Inferior parietal cortex (tissue), 1 donor: ENCODE data around the gene LIPT2.
A peak's percentile ranks its signal among the peaks of the same experiment; 100 is the strongest.

Experiments
- DNase-seq: peaks from one replicate; pipeline ENCODE4 v3.0.0-alpha.2; 2016; ENCODE audit errors: extremely low spot score

Gene LIPT2

GRCh38 chr11:74466916-74467885 lies 26.3 kb downstream of the LIPT2 start, which contains the start of gene KCNE3:
TSS of gene KCNE3 (minus strand) at chr11:74467549. CDS start at chr11:74457563, 9,986 bp downstream.
- DNase-seq: no peak

- no peak for DNase-seq
Observed at GRCh38 chr11:74465291-74465708, 28.2 kb downstream of the LIPT2 start.

GRCh38 chr11:74464746-74465145 lies 28.8 kb downstream of the LIPT2 start:
- DNase-seq: no peak

GRCh38 chr11:74463216-74463615 lies 30.3 kb downstream of the LIPT2 start:
- no peak for DNase-seq

- DNase-seq: no peak
Observed at GRCh38 chr11:74462631-74463030, 30.9 kb downstream of the LIPT2 start.

GRCh38 chr11:74462009-74462408 lies 31.5 kb downstream of the LIPT2 start:
- no peak for DNase-seq

GRCh38 chr11:74460481-74461154 lies 32.9 kb downstream of the LIPT2 start:
- no peak for DNase-seq

GRCh38 chr11:74460065-74460464 lies 33.5 kb downstream of the LIPT2 start:
- no peak for DNase-seq

GRCh38 chr11:74459584-74459983 lies 33.9 kb downstream of the LIPT2 start:
- no peak for DNase-seq

- no peak for DNase-seq
Observed at GRCh38 chr11:74457356-74457755, 36.2 kb downstream of the LIPT2 start.

GRCh38 chr11:74453373-74453975 lies 40.0 kb downstream of the LIPT2 start:
- peak; percentile 42 for DNase-seq

GRCh38 chr11:74452366-74452765 lies 41.2 kb downstream of the LIPT2 start:
- DNase-seq: no peak

- no peak for DNase-seq
Observed at GRCh38 chr11:74450318-74450717, 43.2 kb downstream of the LIPT2 start.

- peak; percentile 87 for DNase-seq
Observed at GRCh38 chr11:74449369-74449931, 44.1 kb downstream of the LIPT2 start.

- DNase-seq: no peak
Observed at GRCh38 chr11:74447720-74448119, 45.8 kb downstream of the LIPT2 start.

GRCh38 chr11:74446532-74446938 lies 47.0 kb downstream of the LIPT2 start:
- DNase-seq: no peak

- no peak for DNase-seq
Observed at GRCh38 chr11:74444173-74444826, 49.2 kb downstream of the LIPT2 start.

- peak; percentile 54 for DNase-seq
Observed at GRCh38 chr11:74443071-74443864, 50.3 kb downstream of the LIPT2 start.

GRCh38 chr11:74442636-74443035 lies 50.9 kb downstream of the LIPT2 start:
- no peak for DNase-seq
